SK-N-SH (cell line): ENCODE data around the gene WLS. TPM values are rescaled to one million over a fixed set of nuclear protein-coding genes. Genes with fewer than 3 reads are reported as not detected.

Experiments
- CTCF ChIA-PET: fragments of 300-600, 350-600 bp; formaldehyde crosslinking; extraction: SDS; loops from one replicate; lab custom pipeline; 2021; lab: Yijun Ruan, JAX
- POLR2A ChIA-PET: fragments of 350-600 bp; sonication (Branson Sonifier 250); formaldehyde crosslinking; extraction: SDS; loops from one replicate; lab custom pipeline; 2020; ENCODE audit warnings: antibody characterized with exemption, inconsistent platforms; lab: Yijun Ruan, JAX
- DNase-seq: peaks from one replicate; pipeline ENCODE4 v3.0.0; 2012
- H2AFZ ChIP-seq: fragments of 200-600 bp; sonication (generic); 2 replicates; pipeline ENCODE4 v1.8.1; 2016; ENCODE audit warnings: antibody characterized with exemption, mild to moderate bottlenecking, low read depth
- H3F3A ChIP-seq: fragments of 200-600 bp; sonication (generic); replicated peaks from 2 replicates; pipeline ENCODE3; 2016; ENCODE audit warnings: antibody characterized with exemption, mild to moderate bottlenecking; ENCODE audit not compliant: insufficient read depth
- H3K27ac ChIP-seq, 2 experiments: fragments of 200-500 bp in 1 of 2; fragments of 200-600 bp in 1 of 2; sonication (Bioruptor generic) in 1 of 2; sonication (generic), shearing (Covaris generic) in 1 of 2; 2 replicates each; pipeline versions ENCODE4 v1.5.1 to v1.6.1; 2014 to 2016; ENCODE audit warnings: low read depth in 2 of 2, inconsistent platforms in 1 of 2, low read length in 1 of 2, mild to moderate bottlenecking in 1 of 2, mixed read lengths in 1 of 2
- H3K27me3 ChIP-seq: fragments of 200-600 bp; sonication (generic), shearing (Covaris generic); 2 replicates; pipeline ENCODE4 v1.6.1; 2016; ENCODE audit warnings: mixed run types; ENCODE audit not compliant: insufficient read depth
- H3K36me3 ChIP-seq, 2 experiments: fragments of 200-500 bp in 1 of 2; fragments of 200-600 bp in 1 of 2; sonication (Bioruptor generic) in 1 of 2; sonication (generic) in 1 of 2; replicated peaks in 1 of 2; 2 replicates each; pipeline versions ENCODE3 to v1.5.1; 2014 to 2016; ENCODE audit warnings: low read length in 1 of 2, mild to moderate bottlenecking in 1 of 2; ENCODE audit not compliant: insufficient read depth in 2 of 2, control insufficient read depth in 1 of 2
- H3K4me1 ChIP-seq, 2 experiments: fragments of 200-500 bp in 1 of 2; fragments of 200-600 bp in 1 of 2; sonication (Bioruptor generic) in 1 of 2; sonication (generic), shearing (Covaris generic) in 1 of 2; 2 replicates each; pipeline versions ENCODE4 v1.5.1 to v1.6.1; 2014 to 2016; ENCODE audit warnings: low read depth in 1 of 2, low read length in 1 of 2, mixed run types in 1 of 2; ENCODE audit not compliant: insufficient read depth in 2 of 2, control insufficient read depth in 1 of 2
- H3K4me2 ChIP-seq: fragments of 200-600 bp; sonication (generic), shearing (Covaris generic); 2 replicates; pipeline ENCODE4 v1.6.1; 2017; ENCODE audit warnings: mixed run types
- H3K4me3 ChIP-seq, 2 experiments: fragments of 200-500 bp in 1 of 2; fragments of 200-600 bp in 1 of 2; sonication (Bioruptor generic) in 1 of 2; sonication (generic), shearing (Covaris generic) in 1 of 2; 2 replicates each; pipeline versions ENCODE4 v1.5.1 to v1.8.1; 2014 to 2016; ENCODE audit warnings: low read depth in 2 of 2, inconsistent platforms in 1 of 2, low read length in 1 of 2, mild to moderate bottlenecking in 1 of 2, mixed read lengths in 1 of 2, moderate library complexity in 1 of 2
- H3K79me2 ChIP-seq: fragments of 200-600 bp; sonication (generic); 2 replicates; pipeline ENCODE4 v1.8.1; 2017; ENCODE audit warnings: mild to moderate bottlenecking; ENCODE audit not compliant: insufficient read depth
- H3K9ac ChIP-seq: fragments of 200-600 bp; sonication (generic); 2 replicates; pipeline ENCODE4 v1.6.1; 2017; ENCODE audit warnings: mixed run types
- H3K9me2 ChIP-seq: fragments of 200-600 bp; sonication (generic); 2 replicates; pipeline ENCODE4 v1.6.1; 2017; ENCODE audit warnings: mixed run types
- H3K9me3 ChIP-seq: fragments of 200-600 bp; sonication (generic); 2 replicates; pipeline ENCODE4 v1.6.1; 2017; ENCODE audit warnings: mixed run types, mild to moderate bottlenecking, moderate library complexity
- H4K20me1 ChIP-seq: fragments of 200-600 bp; sonication (generic); 2 replicates; pipeline ENCODE4 v1.6.1; 2017; ENCODE audit warnings: mild to moderate bottlenecking, mixed run types; ENCODE audit not compliant: insufficient read depth
- CHD2 ChIP-seq: fragments of 150-350 bp; IDR thresholded peaks from 2 replicates; pipeline ENCODE4 v1.6.1; 2018; ENCODE audit warnings: low read length; ENCODE audit not compliant: partially characterized antibody
- EP300 ChIP-seq, 2 experiments: IDR thresholded peaks; 2 replicates each; pipeline versions ENCODE4 v1.4.0 to v1.6.1; 2012; ENCODE audit warnings: borderline replicate concordance in 1 of 2, low read depth in 1 of 2, low read length in 1 of 2
- EZH2phosphoT487 ChIP-seq: fragments of 200-600 bp; sonication (generic); IDR thresholded peaks from 2 replicates; pipeline ENCODE4 v1.6.1; 2017; ENCODE audit warnings: low read depth, mixed run types, mild to moderate bottlenecking, antibody characterized with exemption, moderate library complexity, borderline replicate concordance
- GATA2 ChIP-seq: sonication (generic); formaldehyde crosslinking; IDR thresholded peaks from 2 replicates; pipeline ENCODE4 v1.5.0; 2020; ENCODE audit warnings: mild to moderate bottlenecking, missing genetic modification reagents
- JUND ChIP-seq: IDR thresholded peaks from 2 replicates; pipeline ENCODE4 v1.4.0; 2012
- MEF2A ChIP-seq: IDR thresholded peaks from 2 replicates; pipeline ENCODE4 v1.4.0; 2012; ENCODE audit warnings: low read depth, borderline replicate concordance
- NRF1 ChIP-seq: IDR thresholded peaks from 2 replicates; pipeline ENCODE4 v1.6.1; 2012; ENCODE audit warnings: low read depth, mild to moderate bottlenecking, low read length
- POLR2AphosphoS5 ChIP-seq: IDR thresholded peaks from 2 replicates; pipeline ENCODE4 v1.6.1; 2012; ENCODE audit warnings: low read depth, low read length
- RCOR1 ChIP-seq: fragments of 150-350 bp; IDR thresholded peaks from 2 replicates; pipeline ENCODE4 v1.6.1; 2017; ENCODE audit warnings: antibody characterized with exemption, low read length
- RFX5 ChIP-seq: IDR thresholded peaks from 2 replicates; pipeline ENCODE4 v1.6.1; 2012; ENCODE audit warnings: mild to moderate bottlenecking, improper control_type of control experiment, low read length
- SIN3A ChIP-seq: IDR thresholded peaks from 2 replicates; pipeline ENCODE4 v1.6.1; 2012; ENCODE audit warnings: low read depth, mild to moderate bottlenecking, low read length, moderate library complexity, borderline replicate concordance
- TCF12 ChIP-seq: IDR thresholded peaks from 2 replicates; pipeline ENCODE4 v1.4.0; 2012
- TEAD4 ChIP-seq: IDR thresholded peaks from 2 replicates; pipeline ENCODE4 v1.4.0; 2012; ENCODE audit warnings: mild to moderate bottlenecking, borderline replicate concordance; ENCODE audit not compliant: insufficient read depth
- WGBS: methylation state at CpG from one replicate; pipeline ENCODE4 v1.1.6; 2017; ENCODE audit warnings: low lambda C conversion rate; 5-methylcytosine and 5-hydroxymethylcytosine counted together
- polyA plus RNA-seq, 3 experiments: library from polyadenylated mRNA; depleted of rRNA; stranded (reverse); fragments of >200 nt; gene quantifications; 2 replicates each; pipeline ENCODE4 v1.2.3, GENCODE V29; 2012
- TF ChIP-seq, protein P1 (sequence below): IDR thresholded peaks from 2 replicates; pipeline ENCODE4 v1.4.0; 2012; ENCODE audit warnings: low read depth
- TF ChIP-seq, protein P2 (sequence below): fragments of 150-350 bp; IDR thresholded peaks from 2 replicates; pipeline ENCODE4 v1.6.1; 2017; ENCODE audit warnings: antibody characterized with exemption, low read length, low read depth, borderline replicate concordance
- TF ChIP-seq, protein P3 (sequence below): IDR thresholded peaks from 2 replicates; pipeline ENCODE4; 2012

WLS gene
- polyA plus RNA-seq, 1 of the 3 experiments (the other 2 are of a cell fraction): 69.0 TPM

DNA sequence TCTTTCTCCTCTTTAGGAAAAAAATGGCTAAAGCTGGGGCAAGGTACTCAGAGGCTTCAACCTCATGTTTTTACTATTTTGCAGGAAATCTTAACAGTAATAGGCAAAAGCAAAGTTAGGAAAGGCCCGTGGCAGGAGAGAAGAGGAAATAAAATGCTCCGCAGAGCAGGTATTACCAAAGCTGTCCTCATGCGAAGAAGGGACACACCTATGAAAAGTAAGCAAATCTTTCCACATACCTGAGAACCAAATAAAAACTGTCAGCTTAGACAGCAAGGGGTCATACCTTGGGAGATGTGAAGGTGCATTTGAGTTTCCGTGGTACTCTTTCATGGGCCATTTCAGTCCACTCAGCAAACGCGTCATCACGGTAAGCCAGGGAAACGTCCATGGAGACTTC lies 73.5 kb downstream of the WLS start:
- Histone ChIP-seq H3K9ac (no peak overlapping the region), H3F3A (no peaks in the 10 kb centered on the region), H3K27me3 (no peaks in the 10 kb centered on the region), H3K79me2 (no peaks in the 10 kb centered on the region), H3K36me3 (peaks cover 20 to 31% of the 10 kb centered on the region in 2 experiments), H3K4me2 (no peak overlapping the region), H3K27ac (no peak overlapping the region), H3K4me3 (no peak overlapping the region), H4K20me1 (no peaks in the 10 kb centered on the region), H3K9me3 (no peaks in the 10 kb centered on the region), H2AFZ (no peak overlapping the region), H3K4me1 (no peaks in the 10 kb centered on the region), H3K9me2 (no peaks in the 10 kb centered on the region)
- DNase-seq: no peak
- POLR2A ChIA-PET: no interaction called here
- WGBS: 90% methylated on average over 8 of the region's 8 CpGs
- TF ChIP-seq TEAD4 (no peak), JUND (no peak), TCF12 (no peak), NRF1 (no peak), CHD2 (no peak), POLR2AphosphoS5 (no peak), RFX5 (no peak), EZH2phosphoT487 (no peak), SIN3A (no peak), EP300 (IDR thresholded peaks at IDR 0.05; ENCODE audit: borderline replicate concordance in 1 of 2, low read depth in 1 of 2, low read length in 1 of 2) (no peak), GATA2 (CRISPR knock-in tag) (no peak)
- TF ChIP-seq, protein P1, sequence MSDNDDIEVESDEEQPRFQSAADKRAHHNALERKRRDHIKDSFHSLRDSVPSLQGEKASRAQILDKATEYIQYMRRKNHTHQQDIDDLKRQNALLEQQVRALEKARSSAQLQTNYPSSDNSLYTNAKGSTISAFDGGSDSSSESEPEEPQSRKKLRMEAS: no peak
- TF ChIP-seq, protein P2, sequence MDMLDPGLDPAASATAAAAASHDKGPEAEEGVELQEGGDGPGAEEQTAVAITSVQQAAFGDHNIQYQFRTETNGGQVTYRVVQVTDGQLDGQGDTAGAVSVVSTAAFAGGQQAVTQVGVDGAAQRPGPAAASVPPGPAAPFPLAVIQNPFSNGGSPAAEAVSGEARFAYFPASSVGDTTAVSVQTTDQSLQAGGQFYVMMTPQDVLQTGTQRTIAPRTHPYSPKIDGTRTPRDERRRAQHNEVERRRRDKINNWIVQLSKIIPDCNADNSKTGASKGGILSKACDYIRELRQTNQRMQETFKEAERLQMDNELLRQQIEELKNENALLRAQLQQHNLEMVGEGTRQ: no peak
- TF ChIP-seq, protein P3, sequence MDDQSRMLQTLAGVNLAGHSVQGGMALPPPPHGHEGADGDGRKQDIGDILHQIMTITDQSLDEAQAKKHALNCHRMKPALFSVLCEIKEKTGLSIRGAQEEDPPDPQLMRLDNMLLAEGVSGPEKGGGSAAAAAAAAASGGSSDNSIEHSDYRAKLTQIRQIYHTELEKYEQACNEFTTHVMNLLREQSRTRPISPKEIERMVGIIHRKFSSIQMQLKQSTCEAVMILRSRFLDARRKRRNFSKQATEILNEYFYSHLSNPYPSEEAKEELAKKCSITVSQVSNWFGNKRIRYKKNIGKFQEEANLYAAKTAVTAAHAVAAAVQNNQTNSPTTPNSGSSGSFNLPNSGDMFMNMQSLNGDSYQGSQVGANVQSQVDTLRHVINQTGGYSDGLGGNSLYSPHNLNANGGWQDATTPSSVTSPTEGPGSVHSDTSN: no peak
- TF ChIP-seq, all 33 proteins: peak for 0
- CTCF ChIA-PET: interaction anchor here (1.2 to 1.3 kb wide), 2 partner anchors 47 to 184 kb away, joined by 3 to 4 read pairs; no protein-coding TSS in a partner anchor

DNA sequence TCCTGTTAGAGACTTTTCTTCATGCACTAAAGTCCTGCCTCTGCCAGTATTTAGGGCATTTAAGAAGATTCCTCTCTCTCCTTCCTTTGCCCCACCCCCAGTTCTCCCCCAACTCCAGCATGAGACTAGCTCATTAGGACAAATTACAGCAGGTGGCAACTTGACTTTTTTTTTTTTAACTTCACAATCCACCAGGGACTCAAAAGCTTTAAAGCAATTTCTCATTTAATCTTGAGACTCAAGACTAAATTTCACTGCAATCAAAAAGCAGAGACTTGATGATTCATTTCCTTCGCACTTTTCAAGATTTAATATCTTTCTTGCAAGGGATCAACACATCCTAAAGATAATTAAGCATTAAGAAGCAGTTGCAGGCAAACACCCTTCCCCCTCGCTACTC lies 74.9 kb downstream of the WLS start:
- WGBS: 91% methylated on average over 2 of the region's 2 CpGs
- Histone ChIP-seq H3K4me2 (no peak overlapping the region), H3K9me3 (no peaks in the 10 kb centered on the region), H3F3A (no peaks in the 10 kb centered on the region)
- TF ChIP-seq JUND (no peak), EP300 (IDR thresholded peaks at IDR 0.05; ENCODE audit: borderline replicate concordance in 1 of 2, low read depth in 1 of 2, low read length in 1 of 2) (no peak), RCOR1 (no peak), TEAD4 (no peak), MEF2A (no peak)
- TF ChIP-seq, all 33 proteins: peak for 0
- H3K9ac ChIP-seq: no peak overlapping the region
- no peak overlapping the region for H3K4me3 ChIP-seq
- H2AFZ ChIP-seq: no peak overlapping the region
- no peaks in the 10 kb centered on the region for H4K20me1 ChIP-seq
- DNase-seq: no peak
- H3K27me3 ChIP-seq: no peaks in the 10 kb centered on the region
- no peaks in the 10 kb centered on the region for H3K4me1 ChIP-seq
- no peaks in the 10 kb centered on the region for H3K79me2 ChIP-seq
- CTCF ChIA-PET: interaction anchor here (1.2 kb wide), 1 partner anchor 49 kb away, joined by 3 read pairs; no protein-coding TSS in a partner anchor
- H3K27ac ChIP-seq: no peak overlapping the region
- no peaks in the 10 kb centered on the region for H3K9me2 ChIP-seq
- POLR2A ChIA-PET: no interaction called here
- peaks cover 14 to 28% of the 10 kb centered on the region in 2 experiments for H3K36me3 ChIP-seq
